Activated CD8-positive, alpha-beta memory T cell treated with anti-CD3 and anti-CD28 coated beads, Interleukin-2, amount 50 U/mL, for 24 hours (primary cell): Measurements from ENCODE around the gene CENPC.
"Not testable (repeated sequence)": the region's sequence is repeated elsewhere in the genome, so short reads cannot be mapped to it uniquely, and the experiment has no call there.

Experiments
- DNase-seq: peaks from one replicate; pipeline ENCODE4 v3.0.0-alpha.2; 2020; ENCODE audit errors: extremely low read depth

Gene CENPC

DNA sequence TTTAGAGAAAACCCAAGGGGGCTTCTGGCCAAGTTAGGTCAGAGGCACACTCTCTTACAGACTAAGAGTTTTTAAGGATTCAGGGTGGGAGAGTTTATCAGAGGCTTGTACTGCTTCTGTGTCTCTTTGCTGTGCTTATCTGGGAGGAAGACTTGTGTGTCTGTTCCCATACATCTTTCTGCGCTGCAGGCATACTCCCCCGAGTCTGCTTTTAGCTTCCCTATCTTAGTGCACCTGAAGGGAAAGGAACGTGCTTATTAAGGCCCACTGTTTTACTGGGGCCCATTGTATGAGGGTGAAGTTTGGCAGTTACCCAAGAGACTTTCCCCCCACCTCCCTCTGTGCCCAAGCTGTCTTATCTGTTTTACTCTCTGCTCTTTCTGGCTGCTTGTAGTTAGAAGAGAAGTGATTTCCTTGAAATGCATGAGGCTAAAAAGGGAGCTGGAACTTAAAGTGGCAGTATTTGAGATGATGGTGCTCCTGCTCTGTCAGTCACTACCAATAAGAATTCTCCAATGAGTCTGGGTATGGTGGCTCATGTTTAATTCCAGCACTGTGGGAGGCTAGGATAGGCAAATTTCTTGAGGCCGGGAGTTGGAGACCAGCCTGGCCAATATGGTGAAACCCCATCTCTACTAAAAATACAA, 7.0 kb upstream of the CENPC start:
- DNase-seq, result not testable (repeated sequence)

- no peak for DNase-seq
Observed at GRCh38 chr4:67550857-67551256, 5.6 kb upstream of the CENPC start.

DNA sequence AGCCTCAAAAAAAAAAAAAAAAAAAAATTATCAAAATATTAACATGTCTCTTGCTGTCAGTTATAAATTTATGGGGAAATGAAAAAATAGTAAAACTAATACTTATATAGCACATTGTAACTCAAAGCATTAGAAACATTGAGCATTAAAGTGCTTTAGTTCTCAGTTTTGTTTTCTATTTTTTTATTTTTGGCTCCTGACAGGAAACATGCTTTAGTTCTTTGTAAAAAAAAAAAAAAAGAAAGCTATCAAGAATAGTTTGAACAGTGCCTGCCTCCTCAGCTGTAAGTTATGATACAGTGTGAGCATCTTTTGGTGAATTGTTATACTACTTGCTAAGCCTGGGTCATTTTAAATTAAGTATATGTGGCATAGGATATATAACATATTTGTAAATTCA, 5.1 kb upstream of the CENPC start:
- DNase-seq, result no peak

- no peak for DNase-seq
Observed at GRCh38 chr4:67549123-67549522, 3.8 kb upstream of the CENPC start.

DNA sequence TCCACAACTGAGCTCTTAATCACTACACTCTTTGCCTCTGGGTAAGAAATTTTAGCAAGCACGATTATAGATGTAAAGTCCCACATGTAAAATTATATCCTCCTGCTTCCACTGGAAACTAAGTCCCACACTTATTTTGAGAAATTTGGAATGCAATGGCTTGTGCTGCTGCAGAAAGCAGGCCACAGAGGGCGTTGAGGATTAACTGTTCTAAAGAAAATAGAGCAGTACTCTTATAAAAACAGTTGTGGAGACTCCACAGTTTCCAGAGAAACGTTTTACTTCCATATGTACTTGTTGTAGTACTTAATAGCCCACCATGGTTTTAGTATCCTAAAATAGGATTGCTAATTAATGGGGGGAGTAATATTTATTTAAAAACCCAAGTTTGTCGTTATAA, 1.7 kb upstream of the CENPC start:
- no peak for DNase-seq

DNA sequence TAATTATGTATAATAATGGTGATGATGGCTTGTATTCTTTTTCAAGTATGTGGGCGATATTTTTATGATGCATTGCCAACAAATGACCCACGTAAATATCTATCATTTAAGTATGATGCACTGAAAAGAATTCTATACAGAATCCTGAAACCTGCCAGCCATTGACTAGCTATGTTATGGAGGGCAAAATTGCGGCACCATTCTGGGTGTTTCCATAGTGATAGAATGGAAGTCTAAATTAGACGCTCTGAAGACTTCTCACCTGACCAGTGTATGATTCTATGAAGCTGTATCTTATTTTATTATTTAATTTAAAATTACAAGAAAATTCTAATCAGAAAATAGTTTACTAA, 677 bp upstream of the CENPC start:
- no peak for DNase-seq

DNA sequence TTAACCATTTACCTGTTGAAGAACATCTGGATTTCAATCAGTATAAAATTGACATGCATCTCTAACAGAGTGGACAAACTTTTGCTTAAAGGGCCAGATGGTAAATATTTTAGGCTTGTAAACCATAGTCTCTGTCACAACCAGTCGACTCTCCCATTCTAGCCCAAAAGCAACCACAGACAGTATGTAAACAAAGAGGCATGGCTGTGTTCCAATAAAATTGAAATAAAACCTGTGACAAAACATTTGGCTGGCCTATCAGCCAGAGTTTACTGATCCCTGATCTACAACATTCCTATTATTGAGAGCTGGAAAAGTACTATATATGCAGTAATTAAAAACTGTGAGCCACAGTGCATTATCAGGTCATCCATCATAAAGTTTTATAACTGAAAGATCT, 3.2 kb downstream of the CENPC start:
- no peak for DNase-seq

DNA sequence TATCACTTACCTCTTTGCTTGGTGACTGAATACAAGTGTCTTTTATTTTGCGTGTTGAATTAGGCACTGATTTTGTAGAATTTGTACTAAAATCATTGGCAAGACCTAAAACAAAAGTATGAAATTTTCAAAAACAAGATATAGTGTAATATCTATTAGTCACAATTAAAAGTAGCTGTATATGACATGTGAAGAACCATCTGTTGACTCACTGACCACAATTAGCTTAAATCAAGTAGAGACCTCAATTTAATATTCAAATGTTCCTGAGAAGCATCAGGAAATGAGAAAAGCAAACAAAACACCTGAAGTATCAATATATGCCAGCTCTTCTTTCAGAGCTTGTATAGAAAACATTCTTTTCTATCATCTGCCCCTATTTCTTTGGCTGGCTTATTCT, 5.5 kb downstream of the CENPC start:
- DNase-seq, result no peak

GRCh38 chr4:67535280-67535840, 9.9 kb downstream of the CENPC start:
- DNase-seq, result no peak

DNA sequence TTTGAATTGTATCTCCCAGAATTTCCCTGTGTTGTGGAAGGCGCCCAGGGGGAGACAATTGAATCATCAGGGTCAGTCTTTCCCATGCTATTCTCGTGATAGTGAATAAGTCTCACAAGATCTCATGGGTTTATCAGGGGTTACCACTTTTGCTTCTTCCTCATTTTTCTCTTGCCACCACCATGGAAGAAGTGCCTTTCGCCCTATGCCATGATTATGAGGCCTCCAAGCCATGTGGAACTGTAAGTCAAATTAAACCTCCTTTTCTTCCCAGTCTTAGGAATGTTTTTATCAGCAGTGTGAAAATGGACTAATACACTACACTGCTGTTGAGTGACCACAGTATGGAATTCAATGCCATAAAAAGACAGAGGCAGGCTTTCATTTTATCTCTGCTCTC, 12.2 kb downstream of the CENPC start:
- DNase-seq, result no peak

DNA sequence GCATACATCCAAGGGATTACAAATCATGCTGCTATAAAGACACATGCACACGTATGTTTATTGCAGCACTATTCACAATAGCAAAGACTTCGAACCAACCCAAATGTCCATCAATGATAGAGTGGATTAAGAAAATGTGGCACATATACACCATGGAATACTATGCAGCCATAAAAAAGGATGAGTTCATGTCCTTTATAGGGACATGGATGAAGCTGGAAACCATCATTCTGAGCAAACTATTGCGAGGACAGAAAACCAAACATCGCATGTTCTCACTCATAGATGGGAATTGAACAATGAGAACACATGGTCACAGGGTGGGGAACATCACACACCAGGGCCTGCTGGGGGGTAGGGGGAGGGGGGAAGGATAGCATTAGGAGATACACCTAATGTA, 12.9 kb downstream of the CENPC start:
- DNase-seq, result not testable (repeated sequence)

DNA sequence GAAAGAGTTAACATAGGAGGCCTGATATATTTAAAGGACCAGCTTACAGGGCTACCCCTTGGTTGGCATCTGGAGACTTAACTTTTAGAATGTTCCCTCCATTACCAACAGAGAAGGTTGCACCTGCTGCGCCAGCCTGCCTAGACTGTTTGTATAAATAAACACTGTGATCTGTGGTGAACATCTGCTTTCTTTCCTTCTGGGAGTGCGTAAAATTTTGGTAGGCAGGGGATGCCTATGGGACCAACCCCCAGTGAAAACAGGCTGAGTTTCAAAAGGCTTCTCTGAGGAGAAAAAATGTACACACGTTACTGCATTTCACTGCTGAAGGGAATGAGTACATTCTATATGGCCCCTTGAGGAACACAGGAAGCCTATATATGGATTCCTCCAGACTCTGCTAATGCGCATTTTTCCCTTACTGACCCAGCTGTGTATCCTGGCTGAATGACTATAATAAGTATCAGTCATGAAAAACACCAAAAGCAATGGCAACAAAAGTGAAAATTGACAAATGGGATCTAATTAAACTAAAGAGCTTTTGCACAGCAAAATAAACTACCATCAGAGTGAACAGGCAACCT, 13.8 kb downstream of the CENPC start:
- DNase-seq, result no peak

- not testable (repeated sequence) for DNase-seq
Observed at GRCh38 chr4:67524140-67524539, 21.2 kb downstream of the CENPC start.

- no peak for DNase-seq
Observed at GRCh38 chr4:67522851-67523671, 22.2 kb downstream of the CENPC start.

- DNase-seq, result no peak
Observed at GRCh38 chr4:67522230-67522629, 23.1 kb downstream of the CENPC start.

DNA sequence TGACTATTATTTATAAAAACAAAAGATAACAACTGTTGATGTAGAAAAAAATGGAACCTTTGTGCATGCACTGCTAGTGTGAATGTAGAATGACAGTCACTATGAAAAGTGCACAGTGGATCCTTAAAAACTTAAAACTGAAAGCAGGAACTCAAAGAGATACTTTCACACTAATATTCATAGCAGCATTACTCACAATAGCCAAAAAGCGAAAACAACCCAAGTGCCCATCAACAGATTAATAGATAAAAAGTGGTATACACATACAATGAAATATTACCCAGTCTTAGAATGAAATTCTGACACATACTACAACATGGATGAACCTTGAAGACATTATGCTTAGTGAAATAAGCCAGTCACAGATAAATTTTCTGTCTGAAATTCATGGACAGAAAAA, 23.8 kb downstream of the CENPC start:
- DNase-seq, result no peak

GRCh38 chr4:67520141-67520540, 25.2 kb downstream of the CENPC start:
- DNase-seq, result no peak

- no peak for DNase-seq
Observed at GRCh38 chr4:67512501-67512900, 32.8 kb downstream of the CENPC start.

DNA sequence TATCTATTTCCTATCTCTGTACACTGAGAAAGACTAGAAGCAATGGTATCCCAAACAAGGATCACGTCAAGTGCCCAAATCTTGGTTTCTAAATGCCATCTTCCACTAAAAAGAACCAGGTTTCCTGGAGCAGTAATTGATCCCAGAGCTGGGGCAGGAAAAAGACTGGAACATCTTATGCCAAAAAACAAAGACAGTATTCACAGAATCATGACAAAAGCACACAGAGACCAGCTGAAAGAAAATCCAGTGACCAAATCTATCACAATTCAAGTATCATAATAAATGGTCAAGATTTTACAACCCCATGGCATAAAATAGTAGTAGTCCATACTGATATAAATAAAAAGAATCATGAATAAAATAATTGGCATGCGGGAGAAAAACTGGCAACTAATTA, 44.9 kb downstream of the CENPC start:
- no peak for DNase-seq

DNA sequence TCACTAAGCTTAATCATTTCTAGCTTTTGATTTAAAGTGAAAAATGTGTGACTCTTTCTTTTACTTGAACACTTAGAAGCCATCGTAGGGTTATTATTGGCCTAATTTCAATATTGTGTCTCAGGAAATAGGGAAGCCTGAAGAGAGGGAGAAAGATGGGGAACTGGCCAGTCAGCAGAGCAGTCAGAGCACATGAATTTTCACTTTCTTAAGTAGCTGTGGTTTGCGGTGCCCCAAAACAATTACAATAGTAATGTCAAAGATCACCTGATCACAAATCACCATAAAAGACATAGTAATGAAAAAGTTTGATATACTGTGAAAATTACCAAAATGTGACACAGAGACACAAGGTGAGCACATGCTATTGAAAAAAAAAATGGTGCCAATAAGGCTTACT, 45.5 kb downstream of the CENPC start:
- DNase-seq, result no peak

DNA sequence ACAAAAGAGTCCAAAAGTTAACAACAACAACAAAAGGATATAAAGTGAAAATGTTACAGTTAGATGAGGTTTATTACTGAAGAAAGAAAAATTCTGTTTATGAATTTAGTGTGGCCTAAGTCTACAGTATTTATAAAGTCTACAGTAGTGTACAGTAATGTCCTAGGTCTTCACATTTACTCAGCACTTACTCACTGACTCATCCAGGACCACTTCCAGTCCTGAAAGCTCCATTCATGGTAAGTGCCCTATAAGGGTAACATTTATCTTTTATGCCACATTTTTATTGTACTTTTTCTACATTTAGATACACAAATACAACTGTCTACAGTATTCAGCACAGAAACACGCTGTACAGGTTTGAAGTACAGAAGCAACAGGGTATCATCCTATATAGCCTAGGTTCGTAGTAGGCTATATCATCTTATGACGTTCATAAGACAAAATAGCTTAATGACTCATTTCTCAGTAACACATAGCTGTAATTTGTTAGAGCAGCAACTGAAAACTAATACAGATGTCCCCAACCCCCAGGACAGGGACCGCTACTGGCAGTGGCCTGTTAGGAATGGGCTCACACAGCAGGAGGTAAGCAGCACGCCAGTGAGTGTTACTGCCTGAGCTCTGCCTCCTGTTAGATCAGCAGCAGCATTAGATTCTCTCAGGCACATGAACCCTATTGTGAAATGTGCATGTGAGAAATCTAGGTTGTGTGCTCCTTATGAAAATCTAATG, 61.3 kb downstream of the CENPC start:
- DNase-seq, result no peak

DNA sequence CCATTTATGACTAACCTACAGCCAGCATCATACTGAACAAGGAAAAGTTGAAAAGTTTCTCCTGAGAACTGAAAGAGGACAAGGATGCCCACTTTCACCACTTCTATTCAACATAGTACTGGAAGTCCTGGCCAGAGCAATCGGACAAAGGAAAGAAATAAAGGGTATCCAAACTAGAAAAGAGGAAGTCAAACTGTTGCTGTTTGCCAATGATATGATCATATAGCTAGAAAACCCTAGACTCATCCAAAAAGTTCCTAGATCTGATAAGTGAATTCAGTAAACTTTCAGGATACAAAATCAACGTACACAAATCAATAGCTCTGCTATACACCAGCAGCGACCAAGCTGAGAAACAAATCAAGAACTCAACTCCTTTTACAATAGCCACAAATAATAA, 64.5 kb downstream of the CENPC start:
- no peak for DNase-seq
